ENCODE measurements around the gene SRGAP2C. TPM values are rescaled to one million over a fixed set of nuclear protein-coding genes. Genes with fewer than 3 reads are reported as not detected.
A peak's percentile ranks its signal among the peaks of the same experiment; 100 is the strongest.
"Not testable (repeated sequence)": the region's sequence is repeated elsewhere in the genome, so short reads cannot be mapped to it uniquely, and the experiment has no call there.

The SRGAP2C gene
- polyA plus RNA-seq, 10 donors = 15.3 to 26.8 (median 22.6) TPM

DNA sequence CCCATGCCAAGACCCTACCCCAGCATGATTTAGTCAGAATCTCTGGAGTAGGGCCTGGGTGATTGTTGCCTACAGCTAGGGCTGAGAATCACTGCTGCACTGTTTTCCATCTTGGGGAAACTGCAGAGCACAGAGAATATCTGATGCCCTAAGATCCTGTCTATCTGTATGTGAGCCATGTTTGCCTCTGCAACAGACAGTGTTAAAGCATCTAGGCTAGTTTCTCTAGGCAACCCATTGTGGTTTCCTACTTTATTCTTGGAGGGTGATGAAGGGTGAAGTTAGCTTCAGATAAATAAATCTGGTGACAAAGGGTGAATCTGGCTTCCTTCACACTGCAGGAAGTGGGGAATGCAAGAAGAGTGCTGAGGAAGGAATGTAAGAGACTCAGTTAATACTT is 147.4 kb downstream of the SRGAP2C start:
- not testable (repeated sequence) for DNase-seq

DNA sequence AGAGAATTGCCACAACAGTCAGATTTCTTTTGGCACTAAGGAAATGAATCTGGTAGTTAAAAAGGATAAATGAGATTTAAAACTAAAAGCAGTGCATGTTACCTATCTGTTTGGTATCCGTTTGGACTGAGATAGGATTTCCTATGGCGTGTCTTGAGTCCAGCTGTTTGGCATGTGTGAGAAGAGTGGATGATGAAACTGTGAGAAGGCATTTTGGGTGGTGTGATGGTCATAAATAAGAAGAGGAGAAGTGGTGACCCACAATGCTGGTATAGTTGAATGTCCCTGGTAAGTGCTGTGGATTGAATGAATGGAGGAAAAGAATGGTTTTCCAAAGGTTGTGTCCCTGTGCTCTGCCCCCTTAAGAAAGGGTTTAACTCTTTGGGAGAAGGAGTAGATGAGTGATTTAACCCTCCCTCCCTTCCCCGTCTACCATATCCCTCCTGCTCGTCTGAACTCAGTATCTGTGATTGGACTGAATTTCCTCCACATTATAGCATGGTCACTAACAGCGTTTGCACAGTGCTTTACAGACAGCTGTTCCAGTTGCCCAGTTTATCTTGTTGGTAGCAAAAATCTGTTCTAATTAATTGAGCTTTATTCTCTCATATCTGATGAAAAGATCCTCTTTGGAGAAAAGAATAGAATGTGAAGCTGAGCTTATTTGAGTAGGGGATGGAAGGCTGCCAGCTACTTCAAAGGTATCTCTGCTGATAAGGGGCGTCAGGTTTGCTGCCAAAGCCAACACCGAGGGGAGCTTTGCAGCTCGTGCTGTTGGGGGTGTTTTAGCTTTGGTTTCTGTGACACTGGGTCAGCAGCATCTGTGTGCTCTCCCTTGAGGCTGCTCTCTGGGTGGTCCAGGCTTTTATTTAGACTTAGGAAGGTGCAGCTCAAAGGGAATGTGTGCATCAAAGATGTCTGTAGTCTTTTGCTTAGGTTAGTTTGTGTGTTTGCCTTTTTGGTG is 148.1 kb downstream of the SRGAP2C start:
- not testable (repeated sequence) for DNase-seq

DNA sequence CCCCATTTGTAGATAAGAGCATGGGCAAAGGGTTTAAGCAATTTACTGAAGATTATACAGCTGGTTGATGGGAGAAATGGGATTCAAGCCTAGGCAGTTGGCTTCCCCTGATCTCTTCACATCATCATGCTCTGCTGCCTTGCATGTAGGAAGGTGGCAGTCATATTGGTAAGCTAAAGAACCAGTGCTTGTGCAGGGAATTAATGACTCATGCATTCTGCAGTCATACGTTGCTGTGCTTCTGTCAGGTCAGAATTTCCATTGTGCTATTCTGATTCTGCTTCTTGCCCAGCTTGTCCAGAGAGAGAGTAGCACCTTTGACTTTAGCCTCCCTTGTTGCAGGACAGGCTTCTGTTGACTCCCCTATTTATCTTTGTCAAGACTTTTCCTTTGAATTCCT is 153.2 kb downstream of the SRGAP2C start:
- DNase-seq = not testable (repeated sequence)

DNA sequence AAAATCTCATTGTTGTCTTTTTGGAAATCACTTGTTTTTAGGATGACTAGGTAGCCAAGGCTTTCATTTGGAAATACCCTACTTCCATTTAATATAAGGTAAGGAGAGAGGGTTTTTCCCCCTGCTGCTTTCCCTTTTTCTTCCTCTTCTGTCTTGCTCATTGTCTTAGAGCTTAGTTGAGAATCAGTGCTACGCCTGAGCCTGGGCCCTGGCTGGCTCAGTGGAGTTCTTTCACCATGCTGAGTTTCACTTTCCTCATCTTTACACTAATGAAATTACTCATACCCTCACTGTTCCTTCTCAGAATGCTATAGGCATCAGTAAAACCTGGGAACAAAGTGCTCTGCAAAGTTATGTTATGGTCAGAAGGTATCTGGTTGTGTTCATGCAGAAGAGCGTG is 154.8 kb downstream of the SRGAP2C start:
- DNase-seq = not testable (repeated sequence)

DNA sequence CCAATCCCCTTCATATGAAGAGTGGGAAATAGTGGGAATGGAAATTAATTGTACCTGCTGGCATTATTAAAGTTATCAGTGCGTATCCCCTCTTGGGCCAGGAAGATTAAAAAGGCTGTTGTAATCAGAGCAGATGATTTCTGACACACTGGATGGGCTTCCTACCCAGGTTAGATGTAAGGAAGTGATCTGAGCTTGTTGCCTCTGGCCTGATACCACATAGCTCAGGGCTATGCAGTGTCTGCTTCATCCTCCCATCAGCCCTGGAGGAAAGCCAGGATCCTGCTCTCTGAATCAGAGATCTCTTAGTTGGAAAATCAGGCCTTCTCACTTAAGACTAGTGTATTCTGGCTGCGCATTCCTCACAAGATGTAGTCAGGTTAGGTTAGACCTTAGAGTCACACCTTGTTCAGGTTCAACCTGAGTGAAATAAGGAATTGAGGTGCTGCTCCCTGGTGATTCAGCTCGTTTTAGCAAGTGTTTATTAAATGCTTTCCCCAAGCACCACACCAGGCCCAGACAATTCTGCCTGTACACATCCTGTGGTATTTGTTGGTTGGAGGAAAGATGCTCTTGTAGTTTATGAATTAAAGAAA is 158.6 kb downstream of the SRGAP2C start:
- DNase-seq = peak in 1 of 3 donors; percentile 4

DNA sequence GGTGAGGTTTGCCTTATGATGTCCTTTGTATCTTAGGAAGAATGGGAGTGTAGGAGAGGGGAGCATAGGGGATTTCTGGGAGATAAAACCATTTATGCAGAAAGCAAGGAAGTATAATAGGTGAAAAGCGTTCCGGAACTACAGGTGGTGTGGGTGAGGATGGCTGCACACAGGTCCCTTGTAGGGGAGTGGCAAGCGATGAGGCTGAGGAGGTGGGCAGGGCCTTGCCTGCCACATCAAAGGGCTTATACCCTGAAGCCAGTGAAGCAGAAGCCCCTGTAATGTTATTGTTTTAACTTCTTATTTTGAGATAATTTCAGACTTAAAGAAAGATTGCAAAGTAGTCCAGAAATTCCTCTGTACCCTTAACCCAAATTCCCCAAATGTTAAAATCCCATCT is 159.6 kb downstream of the SRGAP2C start:
- DNase-seq = not testable (repeated sequence)

DNA sequence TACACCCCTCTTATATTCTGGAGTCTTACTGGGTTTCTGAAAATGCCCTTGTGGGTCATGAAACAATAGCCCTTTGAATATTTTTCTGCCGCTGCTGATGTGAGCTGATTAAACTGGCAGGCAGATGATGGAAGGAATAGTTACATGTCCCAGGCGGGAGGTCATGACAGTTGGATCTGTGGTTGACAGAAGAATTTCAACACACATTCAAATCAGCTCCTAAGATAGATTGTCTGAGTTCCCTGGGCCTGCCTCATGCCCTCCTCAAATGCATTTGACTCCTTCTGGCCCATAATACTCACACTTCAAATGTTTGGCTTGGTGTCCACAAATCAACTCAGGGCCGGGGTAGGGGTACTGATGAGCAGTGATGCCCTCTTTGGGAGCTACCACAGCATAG is 161.9 kb downstream of the SRGAP2C start:
- not testable (repeated sequence) for DNase-seq

DNA sequence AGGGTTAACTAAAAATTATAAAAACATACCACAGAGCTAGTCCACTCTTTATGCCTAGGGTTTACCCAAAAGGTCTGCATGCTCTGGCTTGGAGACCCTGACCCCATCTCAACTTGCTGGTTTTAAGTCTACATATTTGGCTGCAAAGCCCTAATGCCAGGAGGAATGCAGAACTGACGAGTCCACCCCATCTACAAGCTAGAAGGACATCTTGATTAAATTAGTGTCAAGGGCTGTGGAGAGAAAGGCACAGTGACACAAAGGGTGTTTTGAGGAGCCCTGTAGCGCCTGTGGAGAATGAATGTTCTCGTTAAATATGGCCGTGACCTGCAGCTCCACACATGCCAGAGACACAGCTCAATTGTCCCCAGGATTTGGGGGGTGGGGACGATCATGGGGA is 162.7 kb downstream of the SRGAP2C start:
- not testable (repeated sequence) for DNase-seq

DNA sequence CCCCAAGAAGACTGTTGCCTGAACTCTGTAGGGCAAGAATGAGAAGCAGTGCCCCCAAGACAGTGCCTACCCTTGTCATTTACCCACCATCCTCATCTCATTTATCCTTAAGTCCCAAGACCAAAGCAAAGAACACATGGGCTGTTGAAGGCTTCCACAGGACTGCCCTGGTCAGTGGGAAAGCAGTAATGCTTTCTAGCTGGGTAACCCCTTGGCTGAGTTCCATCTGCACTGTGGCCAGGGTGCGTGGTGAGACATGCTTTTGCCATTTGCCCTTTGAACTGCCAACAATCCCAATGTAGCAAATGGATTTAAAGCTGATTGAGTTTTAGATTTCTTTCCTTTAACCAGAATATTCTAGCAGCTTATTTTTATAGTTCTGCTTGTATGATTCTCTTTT is 163.3 kb downstream of the SRGAP2C start:
- not testable (repeated sequence) for DNase-seq

DNA sequence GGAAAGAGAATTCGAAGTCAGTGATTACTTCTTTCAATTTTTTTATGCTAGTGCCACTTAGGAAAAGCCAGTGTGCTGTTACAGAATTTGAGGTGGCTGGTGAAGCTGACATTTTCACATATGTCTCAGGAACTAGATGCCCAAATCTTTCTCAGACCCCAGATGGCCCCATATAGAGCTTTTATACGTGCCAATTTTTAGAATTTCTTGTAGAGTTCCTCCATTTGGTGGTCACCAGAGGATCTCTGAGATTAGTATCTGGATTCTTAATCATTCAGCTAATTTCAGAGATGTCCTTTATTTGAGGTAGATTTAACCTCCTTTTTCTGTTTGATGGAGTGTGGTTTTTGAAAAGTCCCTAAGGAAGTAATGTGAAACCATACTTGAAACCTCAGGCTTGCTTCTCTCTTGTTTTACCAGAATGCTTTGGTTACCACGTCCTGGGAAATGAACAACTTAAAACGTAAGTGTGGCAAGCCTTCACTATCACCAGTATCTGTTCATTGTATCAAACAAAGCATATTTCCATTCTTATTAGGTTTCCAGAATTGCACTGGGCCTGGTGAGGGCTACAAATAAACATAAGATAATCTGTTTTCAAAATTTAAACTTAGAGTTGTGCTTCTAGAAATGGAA is 164.7 kb downstream of the SRGAP2C start:
- DNase-seq = not testable (repeated sequence)

DNA sequence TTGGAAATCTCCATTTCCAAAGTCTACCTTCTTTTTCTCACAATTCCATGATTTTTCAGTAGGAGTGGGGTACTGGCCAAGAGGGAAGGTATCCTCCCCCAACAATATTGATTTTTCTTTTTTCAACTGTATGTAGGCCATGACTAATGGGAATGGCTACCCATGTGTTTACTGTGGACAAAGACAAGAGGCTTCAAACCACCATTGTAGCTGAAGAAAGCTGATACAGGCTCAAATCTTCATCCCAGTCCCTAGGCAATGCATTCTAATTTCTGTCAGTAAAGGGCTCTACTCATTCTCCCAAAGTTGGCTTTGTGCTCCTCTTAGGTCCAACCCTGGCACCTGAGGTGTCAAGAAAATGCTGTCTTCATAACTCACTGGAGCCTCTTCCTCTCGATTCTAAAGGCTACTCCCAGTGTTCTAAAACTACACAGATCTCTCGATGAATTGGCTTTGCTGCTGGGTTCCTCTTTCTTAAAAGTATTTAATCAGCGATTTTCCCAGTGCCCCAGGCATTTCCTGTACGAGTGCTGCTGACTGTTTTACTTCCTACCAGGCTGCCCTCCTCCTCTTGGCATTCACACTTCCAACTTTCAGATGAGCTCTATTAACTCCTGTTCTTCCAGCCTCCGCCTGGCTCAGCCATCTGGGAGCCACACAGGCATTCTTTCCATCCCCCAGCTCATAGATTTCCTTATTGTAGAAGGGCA is 171.1 kb downstream of the SRGAP2C start:
- not testable (repeated sequence) for DNase-seq

DNA sequence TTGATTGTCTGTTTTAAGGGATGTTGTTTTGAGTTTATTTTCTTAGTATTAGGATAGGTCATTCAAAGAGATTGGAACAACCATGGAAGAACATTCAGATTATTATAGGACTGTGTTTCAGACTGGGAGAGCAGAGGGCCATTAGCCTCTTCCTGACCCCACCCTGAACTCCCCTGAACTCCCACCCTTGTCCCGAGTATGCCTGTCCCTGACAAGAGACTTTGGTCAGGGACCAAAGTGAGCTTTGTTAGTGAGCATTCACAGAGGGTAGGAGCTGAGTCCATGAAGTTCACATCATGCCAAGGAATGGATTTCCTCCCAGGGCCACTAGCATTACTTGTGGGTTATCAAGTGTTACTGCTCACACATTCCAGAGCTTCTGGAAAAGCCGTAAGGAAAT is 172.0 kb downstream of the SRGAP2C start:
- not testable (repeated sequence) for DNase-seq

DNA sequence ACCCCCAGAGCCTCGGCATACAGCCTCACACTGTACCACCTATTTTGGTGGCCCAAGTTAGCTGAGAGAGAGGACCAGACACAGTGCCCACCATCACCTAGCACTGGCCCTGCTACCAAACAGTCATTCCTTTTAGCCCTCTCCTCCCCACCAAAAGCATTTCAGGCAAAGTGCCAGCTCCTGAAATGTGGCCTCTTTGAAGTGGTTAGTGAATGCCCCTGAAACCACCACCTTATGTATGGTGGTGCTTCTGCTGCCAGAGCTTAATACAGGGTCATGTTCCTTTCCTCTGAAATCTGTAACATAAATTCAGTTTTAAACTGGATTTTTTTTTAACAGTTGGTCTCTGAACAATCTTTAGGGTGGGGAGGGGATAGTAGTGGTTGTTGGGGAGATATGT is 175.8 kb downstream of the SRGAP2C start:
- not testable (repeated sequence) for DNase-seq

DNA sequence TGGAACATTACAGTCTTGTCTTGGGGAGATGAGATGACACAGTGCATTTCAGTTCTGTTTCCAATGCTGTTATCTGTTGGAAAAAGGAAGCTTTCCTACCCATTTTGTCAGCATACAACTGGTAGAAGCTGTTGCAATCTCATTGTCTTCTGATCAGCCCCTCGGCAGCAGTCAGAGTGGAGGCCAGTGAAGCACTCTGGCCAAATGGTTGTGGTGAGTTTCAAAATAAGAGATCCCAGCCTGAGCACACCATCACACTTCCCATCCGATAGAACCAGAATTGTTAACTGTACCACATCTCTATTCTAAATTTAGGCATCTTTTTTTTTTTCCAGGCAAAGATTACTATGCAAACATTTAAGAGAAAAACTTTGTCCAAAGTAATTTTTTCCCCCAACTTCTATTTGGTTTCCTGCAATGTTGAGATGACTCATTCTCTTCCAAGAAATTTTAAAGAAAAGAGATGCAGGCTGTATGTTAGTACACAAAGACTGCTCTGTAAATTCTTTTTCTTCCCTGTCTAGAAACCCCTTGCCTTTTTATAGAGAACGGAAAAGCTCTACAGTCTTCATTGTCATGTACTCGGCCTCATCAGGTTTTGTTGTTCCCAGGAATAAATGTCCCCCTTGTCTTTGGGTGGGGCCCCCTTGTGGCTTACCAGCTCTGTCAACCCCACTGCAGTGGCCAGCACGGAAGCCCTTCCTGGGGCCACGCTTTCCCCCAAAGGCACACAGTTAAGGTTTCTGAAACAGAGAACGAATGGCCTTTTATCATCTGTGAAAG is 176.9 kb downstream of the SRGAP2C start:
- not testable (repeated sequence) for DNase-seq

DNA sequence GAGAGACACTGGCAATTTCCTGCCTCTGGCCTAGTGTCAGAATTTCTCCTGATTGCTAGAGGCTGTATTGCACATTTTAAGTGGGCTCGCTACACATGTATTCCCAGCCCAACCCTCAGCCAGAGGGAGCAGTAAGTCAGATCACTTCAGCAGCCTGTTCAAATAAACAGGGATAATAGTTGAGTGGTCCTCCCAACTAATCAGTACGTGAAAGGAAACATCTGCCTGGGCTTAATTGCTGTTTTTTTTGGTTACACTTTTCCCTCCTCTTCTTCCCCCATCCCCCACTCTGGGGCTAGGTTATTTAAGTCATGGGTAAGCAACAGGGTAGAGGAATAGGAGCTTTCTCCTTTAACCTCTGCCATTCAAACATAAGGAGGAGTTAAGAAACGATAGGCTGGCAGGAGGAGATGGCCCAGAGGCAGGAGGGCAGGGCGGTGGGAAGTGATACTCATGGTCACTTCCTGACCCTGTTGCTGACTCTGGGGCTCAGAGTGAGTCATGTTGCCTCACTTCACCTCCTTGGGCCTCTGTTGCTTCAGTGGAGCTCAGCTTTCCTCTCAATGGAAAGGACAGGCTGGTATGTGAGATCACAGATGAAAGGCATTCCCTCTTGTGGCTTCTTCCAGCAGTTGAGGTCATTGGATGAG is 177.6 kb downstream of the SRGAP2C start:
- DNase-seq = not testable (repeated sequence)

DNA sequence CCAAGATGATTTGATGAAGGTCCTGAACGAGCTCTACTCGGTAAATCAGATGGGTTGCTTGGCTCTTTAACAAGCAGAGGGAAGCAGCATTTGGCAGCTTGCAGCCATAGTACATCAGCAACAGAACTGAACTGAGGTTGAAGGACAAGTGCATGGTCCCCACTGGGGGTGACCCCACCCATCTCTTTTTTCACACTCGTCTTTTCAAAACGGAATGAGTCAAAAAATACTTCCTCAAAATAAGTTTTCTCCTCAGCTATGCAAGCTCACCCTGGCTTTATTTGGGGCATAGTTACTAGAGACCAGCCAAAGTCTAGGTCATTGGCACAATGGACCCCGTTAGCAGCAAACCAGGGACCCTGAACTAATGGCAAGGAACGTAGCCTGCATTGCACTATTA is 180.5 kb downstream of the SRGAP2C start:
- not testable (repeated sequence) for DNase-seq

DNA sequence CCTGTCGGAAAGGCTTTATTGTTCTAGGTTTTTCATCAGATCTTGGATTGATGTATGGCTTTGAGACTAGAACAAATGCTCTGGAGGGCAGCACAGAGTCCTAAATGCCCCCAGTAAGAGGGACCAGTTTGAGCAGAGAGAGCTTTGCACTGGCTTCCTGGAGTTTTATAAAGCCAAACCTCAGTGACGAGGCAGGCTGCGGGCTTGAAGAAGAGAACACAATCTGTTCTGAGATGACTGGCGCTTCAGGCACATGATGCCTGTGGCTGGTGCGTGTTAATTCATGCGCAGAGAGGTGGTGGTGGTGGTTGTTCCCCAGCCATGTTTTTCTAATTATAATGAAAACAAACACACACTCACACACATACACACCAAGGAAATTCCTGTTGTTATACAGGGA is 180.9 kb downstream of the SRGAP2C start:
- DNase-seq = not testable (repeated sequence)

DNA sequence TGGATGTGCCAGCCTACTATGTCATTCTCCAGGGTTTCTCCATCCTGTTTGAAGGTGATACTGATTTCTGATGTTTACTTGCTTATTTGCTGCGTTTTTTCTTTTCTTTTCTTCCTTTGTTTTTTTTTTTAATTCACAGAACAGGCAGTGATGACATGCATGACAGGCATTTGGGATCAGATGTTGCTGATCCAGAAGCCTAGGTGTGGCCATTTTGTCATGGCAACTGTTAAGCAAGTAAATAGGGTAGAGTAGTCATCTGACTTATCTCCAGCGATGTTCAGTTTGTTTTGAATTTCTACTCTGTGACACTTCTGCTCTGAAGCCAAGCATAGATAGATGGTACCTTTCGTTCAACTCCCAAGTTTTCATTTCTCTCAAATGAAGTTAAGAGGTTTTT is 181.4 kb downstream of the SRGAP2C start:
- DNase-seq = not testable (repeated sequence)

DNA sequence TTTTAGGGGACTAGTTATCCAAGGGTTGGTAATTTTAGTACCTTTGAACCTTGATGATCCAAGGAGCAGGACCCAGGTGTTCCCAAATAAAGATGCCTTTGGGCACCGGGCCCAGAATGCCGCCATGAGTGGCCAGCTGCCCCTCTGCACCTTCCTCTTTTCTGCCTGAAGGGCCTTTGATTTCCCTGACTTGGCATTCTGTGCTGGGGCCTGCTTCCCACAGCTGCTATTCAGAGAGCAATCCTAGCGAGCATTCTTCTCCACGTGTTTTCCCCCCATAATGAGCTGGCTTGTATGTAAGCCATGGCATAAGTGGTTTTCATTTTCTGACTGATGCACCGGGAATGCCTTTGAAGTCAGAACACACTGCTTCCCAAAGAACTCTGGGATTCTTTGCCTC is 184.1 kb downstream of the SRGAP2C start:
- DNase-seq = not testable (repeated sequence)

DNA sequence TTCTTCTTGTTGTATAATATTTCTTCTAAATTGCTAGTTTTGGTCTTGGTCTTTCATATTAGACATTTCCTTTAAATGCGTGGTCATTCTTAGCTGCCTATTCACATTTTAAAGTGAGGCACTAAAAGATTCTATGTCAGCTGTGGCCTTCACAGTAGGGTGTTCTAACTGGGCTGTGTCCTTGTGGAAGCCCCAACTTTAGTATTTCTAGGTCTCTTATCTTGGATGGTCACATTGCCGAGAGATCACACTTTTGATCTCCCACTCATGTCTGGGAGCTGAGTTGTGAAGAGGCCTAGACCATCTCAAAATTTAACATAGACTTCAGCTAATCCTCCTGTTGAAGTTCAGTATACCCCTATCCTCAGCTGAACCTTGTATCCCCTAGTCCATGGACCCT is 185.2 kb downstream of the SRGAP2C start:
- not testable (repeated sequence) for DNase-seq
